Adrenal gland (tissue), 5 donors: ENCODE results near the gene IRS2.

Experiments used
- CTCF ChIP-seq, 6 experiments: fragments of 450-650 bp in 4 of 6; fragments of 200-600 bp in 2 of 6; sonication (generic) in 1 of 6; IDR thresholded peaks; 1 replicate in 5 of 6; 2 replicates in 1 of 6; pipeline versions ENCODE4 v1.5.1 to v1.8.0; 2016 to 2021; ENCODE audit warnings: antibody characterized with exemption in 6 of 6, mild to moderate bottlenecking in 2 of 6, moderate library complexity in 1 of 6
- POLR2A ChIP-seq, 2 donors: fragments of 450-650 bp; IDR thresholded peaks; one replicate each; pipeline ENCODE4 v1.6.1; 2017; ENCODE audit warnings: antibody characterized with exemption in 2 of 2, mild to moderate bottlenecking in 2 of 2, moderate library complexity in 1 of 2
- donor health status: DM: no; HTN: no; CAD: no.

- no peak for TF ChIP-seq CTCF (IDR thresholded peaks at IDR 0.05)
- TF ChIP-seq POLR2A (IDR thresholded peaks at IDR 0.05), result no peak
Observed at GRCh38 chr13:109802936-109803335, 16.6 kb upstream of the IRS2 start.
